Measurements from ENCODE around the gene KCNQ1OT1.

The KCNQ1OT1 gene

DNA sequence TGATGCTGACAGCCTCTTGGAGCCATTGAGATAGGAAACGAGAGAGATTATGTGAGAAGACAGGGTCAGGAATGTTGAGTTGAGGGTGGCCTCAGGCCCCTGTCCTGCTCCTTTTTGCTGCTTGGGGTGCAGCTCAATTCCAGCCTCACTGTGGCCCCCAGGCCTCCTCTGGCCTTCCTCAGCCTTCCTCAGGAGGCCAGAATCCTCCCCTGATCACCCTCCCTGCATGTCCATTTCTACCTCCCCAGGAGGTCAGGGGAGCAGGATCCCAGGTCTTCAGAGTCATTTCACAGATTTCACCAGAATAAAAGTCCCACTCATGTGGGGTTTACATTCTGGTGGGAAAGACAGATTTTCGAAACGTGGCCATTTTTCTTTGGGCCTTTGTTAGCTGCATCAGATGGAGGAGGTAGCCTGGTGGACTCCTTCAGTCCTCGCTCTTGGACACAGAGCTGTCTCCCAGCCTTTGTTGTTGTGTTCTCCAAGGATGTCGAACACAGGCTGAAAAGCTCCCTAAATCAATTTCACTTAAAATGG, 2.2 kb upstream of the KCNQ1OT1 start:
- no peak for DNase-seq (ENCODE audit: low read depth)

- DNase-seq (ENCODE audit: low read depth): no peak
These were observed 1.4 kb upstream of the KCNQ1OT1 start for GRCh38 chr11:2701230-2701629.

GRCh38 chr11:2700415-2701211, 819 bp upstream of the KCNQ1OT1 start:
- no peak for DNase-seq (ENCODE audit: low read depth)

DNA sequence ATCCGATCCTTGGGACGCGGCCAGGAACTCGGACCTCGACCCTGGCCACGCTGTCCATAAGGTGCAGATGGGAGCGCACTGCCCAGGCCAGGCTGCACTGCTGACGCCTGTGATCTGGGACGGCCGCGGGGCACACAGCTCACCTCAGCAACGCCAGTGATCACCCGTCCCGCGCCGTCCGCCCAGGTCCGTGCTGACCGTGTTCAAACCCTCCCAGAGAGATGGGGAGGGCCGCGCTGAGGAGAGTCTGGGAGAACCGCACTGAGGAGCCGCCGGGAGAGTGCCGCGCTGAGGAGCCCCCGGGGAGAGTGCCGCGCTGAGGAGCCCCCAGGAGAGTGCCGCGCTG, 636 bp downstream of the KCNQ1OT1 start:
- DNase-seq (ENCODE audit: low read depth): no peak

DNA sequence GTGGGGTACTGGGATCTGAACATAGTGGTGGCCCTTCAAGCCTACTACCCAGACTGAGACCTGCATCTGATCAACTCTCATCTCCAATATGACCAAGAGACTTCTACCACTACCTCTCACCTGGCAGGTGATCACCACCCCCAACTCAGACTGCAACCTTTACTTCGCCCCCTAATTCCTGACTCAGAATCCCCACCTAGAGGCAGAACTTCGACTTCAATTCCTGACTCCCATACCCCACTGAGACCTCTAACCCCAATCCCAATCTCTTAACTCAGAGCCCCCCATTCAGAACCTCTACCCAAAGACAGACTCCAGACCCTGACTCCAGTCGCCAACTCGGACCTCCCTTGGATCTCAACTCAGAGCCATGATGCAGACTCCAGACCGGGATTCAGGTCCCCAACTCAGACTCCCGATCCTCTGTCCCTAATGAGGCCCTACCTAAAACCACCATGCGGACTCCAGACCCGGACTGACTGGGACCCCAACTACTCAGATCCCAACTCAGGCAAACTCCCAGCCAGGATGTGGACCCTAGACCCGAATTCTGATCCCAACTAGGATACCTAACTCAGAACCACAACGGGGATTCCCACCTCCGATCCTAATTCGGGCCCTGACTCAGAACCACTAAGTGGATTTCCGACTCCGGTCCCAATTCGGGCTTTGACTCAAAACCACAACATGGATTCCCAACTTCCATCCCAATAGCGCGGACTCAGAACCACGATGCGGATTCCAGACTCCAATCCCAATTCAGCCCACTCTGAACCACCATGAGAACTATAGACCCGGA, 1.2 kb downstream of the KCNQ1OT1 start:
- no peak for DNase-seq (ENCODE audit: low read depth)

DNA sequence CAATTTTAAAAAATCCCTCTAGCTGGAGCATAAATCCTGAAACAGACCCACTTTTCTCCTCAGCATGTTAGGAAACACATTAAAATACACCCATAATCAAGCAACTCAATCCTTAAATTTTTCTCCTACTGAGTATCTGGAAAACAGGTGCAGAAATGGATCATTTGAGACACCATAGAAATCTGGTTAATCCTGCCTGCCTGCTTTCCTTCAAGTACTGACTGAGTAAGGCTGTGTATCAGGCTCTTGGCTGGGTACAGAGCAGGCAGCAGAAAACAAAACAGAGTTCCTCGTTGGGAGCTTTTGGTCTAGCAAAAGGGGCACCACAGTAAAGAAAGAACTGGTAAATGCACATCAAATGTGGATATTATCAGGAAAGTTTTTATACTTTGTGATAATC, 1.9 kb downstream of the KCNQ1OT1 start:
- DNase-seq (ENCODE audit: low read depth): no peak

GRCh38 chr11:2696455-2696854, 3.3 kb downstream of the KCNQ1OT1 start:
- no peak for DNase-seq (ENCODE audit: low read depth)

DNA sequence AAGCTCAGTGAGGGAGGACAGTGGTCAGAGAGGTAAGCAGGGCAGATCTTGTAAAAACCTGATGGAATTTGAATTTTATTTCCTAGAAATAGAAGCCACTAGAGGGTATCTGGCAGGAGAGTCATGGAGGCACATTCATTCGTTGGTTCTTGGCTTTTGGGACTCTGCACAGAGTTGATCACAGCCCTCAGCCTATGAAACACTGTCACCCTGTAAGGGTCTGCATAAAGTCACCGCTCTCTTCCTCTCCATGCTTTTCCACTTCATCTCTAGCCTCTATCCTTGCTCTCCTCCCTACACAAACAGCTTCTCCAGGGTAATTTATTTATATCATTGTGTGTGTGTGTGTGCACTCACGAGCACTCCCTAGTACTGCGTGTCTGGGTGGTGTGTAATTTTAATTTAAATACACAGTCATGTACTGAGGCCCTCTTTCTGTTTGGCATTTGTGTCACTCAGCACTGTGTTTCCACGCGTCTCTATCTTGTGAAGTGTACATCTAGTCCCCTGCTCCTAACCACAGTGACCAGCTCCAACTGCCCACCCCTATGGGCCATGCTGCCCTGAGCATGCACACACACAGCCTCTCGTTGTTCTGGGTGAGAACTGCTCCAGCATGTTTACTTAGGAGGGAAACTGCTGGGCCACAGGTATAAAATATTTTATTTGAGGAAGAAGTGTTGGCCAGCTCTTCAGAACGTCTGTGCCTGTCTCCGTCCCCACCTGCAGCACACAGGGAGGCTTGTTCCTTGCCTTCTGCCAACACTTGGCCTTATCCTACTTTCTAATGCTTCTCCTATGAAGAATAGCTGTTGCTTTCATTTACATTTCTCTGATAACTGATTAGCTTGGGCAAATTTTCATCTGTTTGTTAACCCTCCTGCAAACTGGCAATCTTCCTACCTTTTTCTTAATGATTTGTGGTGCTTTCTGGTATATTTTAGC, 4.5 kb downstream of the KCNQ1OT1 start:
- no peak for DNase-seq (ENCODE audit: low read depth)

DNA sequence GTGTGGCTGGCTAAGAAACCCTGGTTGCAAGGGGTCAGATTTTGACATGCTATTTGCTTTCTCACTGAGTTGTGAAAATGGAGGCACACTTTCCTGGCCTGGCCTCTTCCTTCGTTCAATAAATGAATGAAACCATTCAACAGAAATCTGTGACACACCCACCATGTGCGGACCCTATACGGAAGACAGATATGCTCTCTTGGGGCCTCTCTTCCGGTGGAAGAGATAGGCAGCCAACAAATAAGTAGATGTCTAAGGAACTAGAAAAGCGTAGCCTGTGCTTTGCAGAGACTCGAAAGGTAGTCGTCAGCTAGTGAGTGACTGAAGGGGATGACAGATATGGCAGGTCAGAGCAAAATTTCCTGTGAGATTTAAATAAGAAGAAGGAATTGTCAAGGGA, 5.3 kb downstream of the KCNQ1OT1 start:
- no peak for DNase-seq (ENCODE audit: low read depth)

DNA sequence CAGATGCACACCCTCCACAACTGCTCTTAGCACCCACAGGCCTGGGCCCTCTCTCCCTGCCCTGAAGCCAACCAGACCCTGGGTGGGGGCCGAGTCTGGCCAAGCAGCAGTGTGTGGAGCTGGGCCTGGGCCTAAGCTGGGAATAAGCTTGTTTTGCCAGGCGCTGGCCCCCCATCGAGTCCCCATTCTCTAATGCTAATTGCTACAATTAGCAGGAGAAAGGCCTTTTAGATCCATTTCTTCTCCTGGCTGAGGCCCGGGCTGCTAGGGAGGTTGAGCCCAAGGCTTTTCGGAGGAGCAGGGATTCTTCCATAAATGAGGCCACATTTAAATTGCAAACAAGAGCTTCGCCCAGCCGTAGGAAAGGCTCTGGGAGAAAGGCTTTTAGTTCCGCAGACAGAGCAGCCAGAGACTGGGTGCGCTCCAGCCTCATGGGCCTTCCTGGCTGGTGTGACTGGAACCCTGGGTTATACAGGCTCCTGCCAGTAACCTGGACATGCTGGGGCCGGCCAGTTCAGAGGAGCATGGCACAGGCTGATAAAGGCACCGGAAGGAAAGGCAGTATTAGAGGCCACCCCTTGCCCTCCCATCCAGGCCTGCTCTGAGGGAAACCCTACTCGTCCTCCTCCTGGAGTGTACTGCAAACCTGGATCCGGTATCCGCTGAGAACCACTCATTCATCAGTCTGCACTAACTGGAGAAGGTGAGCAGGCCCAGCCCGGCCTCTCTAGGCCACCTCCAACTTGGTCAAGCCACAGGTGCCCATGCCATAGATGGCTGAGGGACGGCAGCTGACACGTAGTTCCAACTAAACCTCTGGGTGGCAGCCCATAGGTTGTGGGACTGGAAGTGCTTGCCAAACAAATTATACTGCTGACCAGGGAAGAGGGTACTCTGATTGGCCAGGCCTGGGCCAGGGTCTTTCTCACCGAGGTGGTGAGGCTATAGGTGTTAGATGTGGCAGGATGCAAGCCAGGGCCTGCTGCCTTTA, 6.2 kb downstream of the KCNQ1OT1 start:
- DNase-seq (ENCODE audit: low read depth): no peak

GRCh38 chr11:2691991-2692875, 7.6 kb downstream of the KCNQ1OT1 start:
- DNase-seq (ENCODE audit: low read depth): no peak

DNA sequence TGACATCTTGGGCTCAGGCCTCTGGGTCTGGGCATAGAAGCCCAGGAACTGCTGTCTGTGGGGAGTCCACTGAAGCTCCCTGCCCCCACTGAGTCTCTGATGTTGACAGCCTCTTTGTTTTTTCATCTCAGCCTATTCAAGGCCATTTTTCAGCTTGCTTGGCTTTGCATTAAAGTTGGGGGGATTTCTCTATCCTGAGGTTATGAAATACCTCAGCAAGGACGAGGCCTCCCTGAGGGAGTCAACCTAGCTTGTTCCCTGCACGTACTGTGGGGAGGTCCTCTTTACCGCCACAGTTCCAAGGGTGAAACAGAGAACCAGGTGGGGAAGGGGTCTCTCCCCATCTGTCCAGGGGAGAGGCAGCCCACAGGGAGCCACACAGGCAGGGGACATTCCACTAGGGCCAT, 8.4 kb downstream of the KCNQ1OT1 start:
- no peak for DNase-seq (ENCODE audit: low read depth)

DNA sequence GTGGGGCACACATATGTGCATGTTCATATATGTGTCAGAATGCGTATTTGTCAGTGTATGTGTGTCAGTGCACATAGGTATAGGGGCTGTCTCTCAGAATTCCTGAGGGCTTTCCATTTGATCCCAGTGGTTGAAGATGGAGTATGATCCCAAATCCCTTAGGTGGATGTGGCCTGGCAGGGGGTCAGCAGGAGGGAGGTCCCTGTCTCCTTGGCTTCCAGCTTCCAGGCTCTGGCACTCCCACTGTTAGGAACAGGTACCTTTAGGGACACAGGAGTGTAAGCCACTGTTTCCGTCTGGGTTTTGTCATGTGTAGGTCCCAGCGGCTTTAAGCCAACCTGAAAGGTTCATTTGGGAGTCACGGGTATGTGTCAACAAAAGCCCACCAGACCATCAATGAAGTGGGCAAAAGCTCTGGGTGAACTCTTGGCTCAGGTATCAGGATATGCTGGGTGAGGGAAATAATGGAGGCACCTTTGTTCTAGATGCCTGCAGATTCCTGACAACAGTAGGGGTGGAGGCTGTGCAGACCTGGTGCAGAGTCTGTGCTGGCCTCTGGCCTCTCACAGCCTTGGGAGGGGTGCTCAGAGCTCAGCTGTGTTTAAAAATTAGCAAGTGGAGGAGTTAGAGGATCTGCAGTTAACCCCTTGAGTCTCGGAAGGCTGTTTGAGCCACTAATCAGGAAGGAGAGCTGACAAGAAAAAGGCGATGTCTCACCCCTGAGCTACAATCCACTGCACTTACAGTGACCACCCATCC, 9.0 kb downstream of the KCNQ1OT1 start:
- no peak for DNase-seq (ENCODE audit: low read depth)

DNA sequence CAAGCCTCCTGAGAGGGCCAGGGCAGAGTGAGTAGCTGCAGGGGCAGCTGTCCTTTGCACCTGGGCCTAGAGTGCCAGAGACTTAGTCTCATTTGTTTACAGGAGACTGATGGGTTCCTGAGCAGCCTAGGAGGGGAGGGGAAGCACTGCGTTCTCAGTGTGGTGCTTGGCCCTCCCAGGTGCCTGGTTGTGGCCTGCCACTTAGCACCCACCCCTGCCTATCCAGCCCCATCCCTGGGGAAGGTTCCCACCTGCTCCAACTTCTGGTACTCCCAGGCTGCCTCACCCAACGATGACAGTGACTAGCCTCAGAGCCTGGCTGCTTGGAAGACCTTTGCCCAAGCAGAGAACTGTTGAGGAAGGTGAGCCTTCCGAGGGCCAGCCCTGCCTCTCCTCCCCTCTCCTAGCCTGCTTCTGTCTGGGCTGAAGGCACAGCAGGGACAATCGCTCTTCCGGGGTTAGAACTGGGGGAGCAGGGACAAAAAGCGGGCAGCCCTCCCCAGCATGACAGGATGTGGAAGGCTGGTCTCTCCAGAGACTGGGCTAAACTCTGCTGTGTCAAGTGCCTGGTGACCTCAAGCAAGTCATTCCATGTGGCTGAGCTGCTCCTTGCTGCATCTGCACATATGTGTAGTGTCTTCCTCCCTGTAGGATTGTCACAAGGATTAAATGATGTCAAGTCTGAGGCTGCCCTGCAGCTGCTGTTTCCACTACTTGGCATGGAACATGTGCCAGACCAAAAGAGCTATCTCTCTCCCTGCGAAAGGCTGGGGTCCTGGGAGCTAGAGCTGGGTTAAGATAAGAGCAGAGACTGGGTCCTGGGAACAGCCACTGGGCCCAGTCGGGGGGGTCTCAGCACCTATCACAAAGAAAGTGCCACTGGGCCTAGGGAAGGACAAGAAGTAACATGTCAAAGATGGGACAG, 9.9 kb downstream of the KCNQ1OT1 start:
- no peak for DNase-seq (ENCODE audit: low read depth)

GRCh38 chr11:2688381-2689231, 11.2 kb downstream of the KCNQ1OT1 start:
- no peak for DNase-seq (ENCODE audit: low read depth)

GRCh38 chr11:2687782-2688191, 12.0 kb downstream of the KCNQ1OT1 start:
- no peak for DNase-seq (ENCODE audit: low read depth)

- DNase-seq (ENCODE audit: low read depth): no peak
These were observed 12.6 kb downstream of the KCNQ1OT1 start for GRCh38 chr11:2687223-2687530.

Measured in activated T-helper 1 cell treated with Interleukin-2 at 50 U/mL for 16 hours (primary cell).